ENCODE data around the gene NUMBL. TPM values are rescaled to one million over a fixed set of nuclear protein-coding genes. Genes with fewer than 3 reads are reported as not detected.

Gene NUMBL
- total and polyA plus RNA-seq, 9 of the 15 experiments (the other 6 are each of a cell fraction or from before 2014, with no cell fraction given): 0.39 to 38.6 (median 6.6) TPM

DNA sequence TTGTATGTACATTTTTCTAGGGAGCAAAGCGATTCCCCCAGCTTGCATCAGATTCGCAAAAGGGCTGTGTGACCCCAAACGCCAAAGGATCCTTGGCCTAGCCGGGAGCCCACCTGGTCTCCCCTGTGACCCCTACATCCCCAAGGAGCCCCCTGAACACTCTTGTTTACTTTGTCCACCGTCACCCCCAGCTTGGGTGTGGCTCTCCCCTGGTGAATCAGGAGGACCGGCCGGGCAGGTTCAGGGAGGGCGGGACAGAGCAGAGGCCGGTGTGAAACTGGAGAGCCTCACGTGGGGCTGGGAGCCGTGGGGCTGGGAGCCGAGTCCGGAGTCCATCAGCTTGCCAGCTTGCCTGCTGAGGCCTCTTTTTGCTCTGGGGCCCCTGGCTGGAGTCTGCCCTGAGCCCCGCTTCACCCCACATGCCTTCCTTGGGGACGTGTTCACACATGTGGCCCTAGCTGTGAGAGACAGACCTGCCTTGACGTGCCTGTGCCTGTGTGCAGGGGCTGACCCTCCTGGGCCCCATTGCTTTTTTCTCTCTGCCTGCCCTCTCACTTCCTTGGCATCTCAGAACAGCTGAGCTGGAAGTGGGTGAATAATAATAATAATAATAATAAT, 28.4 kb upstream of the NUMBL start:
- peaks cover 10% of the 10 kb centered on the region for H3K36me3 ChIP-seq (ENCODE audit: control insufficient read depth, insufficient read depth, low read length)
- no peak for FAIRE-seq
- H2AFZ ChIP-seq (ENCODE audit: low read depth, low read length): peak overlapping the region; percentile 64
- H3K27me3 ChIP-seq (ENCODE audit: control insufficient read depth in 2 of 2, insufficient read depth in 2 of 2, low read length in 2 of 2): no peaks in the 10 kb centered on the region
- intact Hi-C loops (cut with micrococcal nuclease): no loop called here
- no TSS peak for BruUV-seq (replicated peaks)
- peak; percentile 60 to 71 (median 64) for DNase-seq (ENCODE audit: extremely low read depth in 1 of 4, low spot score in 3 of 4)
- H3K27ac ChIP-seq (ENCODE audit: extremely low read depth, low read depth, low read length): peak overlapping the region; percentile 80
- H3K4me3 ChIP-seq: peak overlapping the region; percentile 62
- POLR2A ChIA-PET: interaction anchor here (0.6 to 1.3 kb wide), 7 partner anchors 11 to 253 kb away, joined by 3 to 5 read pairs (median 3); partner anchors contain the start of gene BLVRB
- CTCF ChIA-PET (ENCODE audit: low intra/inter-chr PET ratio): no interaction called here
- H3K9me1 ChIP-seq (ENCODE audit: control insufficient read depth, insufficient read depth, low read length): no peaks in the 10 kb centered on the region
- peaks cover 64% of the 10 kb centered on the region for H3K79me2 ChIP-seq (ENCODE audit: control insufficient read depth, insufficient read depth, low read length)
- peak overlapping the region; percentile 93 for H3K4me2 ChIP-seq (ENCODE audit: insufficient read depth, low read length)
- no peaks in the 10 kb centered on the region for H4K20me1 ChIP-seq (replicated peaks; ENCODE audit: control insufficient read depth, insufficient read depth, low read length)
- H3K9me3 ChIP-seq (replicated peaks; ENCODE audit: control insufficient read depth, insufficient read depth, low read depth, low read length): no peaks in the 10 kb centered on the region
- 0% methylated on average over 12 of the region's 16 CpGs for WGBS (ENCODE audit: insufficient coverage, low coverage, missing lambda C conversion rate)
- in situ Hi-C loops (cut with MboI): no loop called here
- H3K9ac ChIP-seq (ENCODE audit: insufficient read depth in 1 of 2, low read depth in 2 of 2, low read length in 2 of 2): peak overlapping the region; percentile 79 to 90
- peak; percentile 65 for ATAC-seq
- peaks cover 21 to 54% of the 10 kb centered on the region in 2 experiments for H3K4me1 ChIP-seq (replicated peaks in 1 of 2; ENCODE audit: control insufficient read depth in 2 of 2, insufficient read depth in 2 of 2, low read length in 2 of 2)
- TF ChIP-seq ZC3H4 (CRISPR knock-in tag; IDR thresholded peaks at IDR 0.05; ENCODE audit: borderline replicate concordance): no peak
- TF ChIP-seq RCOR1 (IDR thresholded peaks at IDR 0.05; ENCODE audit: borderline replicate concordance in 1 of 2, low read depth in 2 of 2, low read length in 2 of 2): 0 out of 4 replicates have a peak, but pooled peaks of 1 of the 2 experiments have one; percentile 26
- no peak for TF ChIP-seq BMI1 (IDR thresholded peaks at IDR 0.05; ENCODE audit: low read length)
- TF ChIP-seq, protein P1, sequence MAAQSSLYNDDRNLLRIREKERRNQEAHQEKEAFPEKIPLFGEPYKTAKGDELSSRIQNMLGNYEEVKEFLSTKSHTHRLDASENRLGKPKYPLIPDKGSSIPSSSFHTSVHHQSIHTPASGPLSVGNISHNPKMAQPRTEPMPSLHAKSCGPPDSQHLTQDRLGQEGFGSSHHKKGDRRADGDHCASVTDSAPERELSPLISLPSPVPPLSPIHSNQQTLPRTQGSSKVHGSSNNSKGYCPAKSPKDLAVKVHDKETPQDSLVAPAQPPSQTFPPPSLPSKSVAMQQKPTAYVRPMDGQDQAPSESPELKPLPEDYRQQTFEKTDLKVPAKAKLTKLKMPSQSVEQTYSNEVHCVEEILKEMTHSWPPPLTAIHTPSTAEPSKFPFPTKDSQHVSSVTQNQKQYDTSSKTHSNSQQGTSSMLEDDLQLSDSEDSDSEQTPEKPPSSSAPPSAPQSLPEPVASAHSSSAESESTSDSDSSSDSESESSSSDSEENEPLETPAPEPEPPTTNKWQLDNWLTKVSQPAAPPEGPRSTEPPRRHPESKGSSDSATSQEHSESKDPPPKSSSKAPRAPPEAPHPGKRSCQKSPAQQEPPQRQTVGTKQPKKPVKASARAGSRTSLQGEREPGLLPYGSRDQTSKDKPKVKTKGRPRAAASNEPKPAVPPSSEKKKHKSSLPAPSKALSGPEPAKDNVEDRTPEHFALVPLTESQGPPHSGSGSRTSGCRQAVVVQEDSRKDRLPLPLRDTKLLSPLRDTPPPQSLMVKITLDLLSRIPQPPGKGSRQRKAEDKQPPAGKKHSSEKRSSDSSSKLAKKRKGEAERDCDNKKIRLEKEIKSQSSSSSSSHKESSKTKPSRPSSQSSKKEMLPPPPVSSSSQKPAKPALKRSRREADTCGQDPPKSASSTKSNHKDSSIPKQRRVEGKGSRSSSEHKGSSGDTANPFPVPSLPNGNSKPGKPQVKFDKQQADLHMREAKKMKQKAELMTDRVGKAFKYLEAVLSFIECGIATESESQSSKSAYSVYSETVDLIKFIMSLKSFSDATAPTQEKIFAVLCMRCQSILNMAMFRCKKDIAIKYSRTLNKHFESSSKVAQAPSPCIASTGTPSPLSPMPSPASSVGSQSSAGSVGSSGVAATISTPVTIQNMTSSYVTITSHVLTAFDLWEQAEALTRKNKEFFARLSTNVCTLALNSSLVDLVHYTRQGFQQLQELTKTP (IDR thresholded peaks at IDR 0.05; ENCODE audit: low read depth in 1 of 2, partially characterized antibody in 2 of 2): no peak
- TF ChIP-seq, protein P2, sequence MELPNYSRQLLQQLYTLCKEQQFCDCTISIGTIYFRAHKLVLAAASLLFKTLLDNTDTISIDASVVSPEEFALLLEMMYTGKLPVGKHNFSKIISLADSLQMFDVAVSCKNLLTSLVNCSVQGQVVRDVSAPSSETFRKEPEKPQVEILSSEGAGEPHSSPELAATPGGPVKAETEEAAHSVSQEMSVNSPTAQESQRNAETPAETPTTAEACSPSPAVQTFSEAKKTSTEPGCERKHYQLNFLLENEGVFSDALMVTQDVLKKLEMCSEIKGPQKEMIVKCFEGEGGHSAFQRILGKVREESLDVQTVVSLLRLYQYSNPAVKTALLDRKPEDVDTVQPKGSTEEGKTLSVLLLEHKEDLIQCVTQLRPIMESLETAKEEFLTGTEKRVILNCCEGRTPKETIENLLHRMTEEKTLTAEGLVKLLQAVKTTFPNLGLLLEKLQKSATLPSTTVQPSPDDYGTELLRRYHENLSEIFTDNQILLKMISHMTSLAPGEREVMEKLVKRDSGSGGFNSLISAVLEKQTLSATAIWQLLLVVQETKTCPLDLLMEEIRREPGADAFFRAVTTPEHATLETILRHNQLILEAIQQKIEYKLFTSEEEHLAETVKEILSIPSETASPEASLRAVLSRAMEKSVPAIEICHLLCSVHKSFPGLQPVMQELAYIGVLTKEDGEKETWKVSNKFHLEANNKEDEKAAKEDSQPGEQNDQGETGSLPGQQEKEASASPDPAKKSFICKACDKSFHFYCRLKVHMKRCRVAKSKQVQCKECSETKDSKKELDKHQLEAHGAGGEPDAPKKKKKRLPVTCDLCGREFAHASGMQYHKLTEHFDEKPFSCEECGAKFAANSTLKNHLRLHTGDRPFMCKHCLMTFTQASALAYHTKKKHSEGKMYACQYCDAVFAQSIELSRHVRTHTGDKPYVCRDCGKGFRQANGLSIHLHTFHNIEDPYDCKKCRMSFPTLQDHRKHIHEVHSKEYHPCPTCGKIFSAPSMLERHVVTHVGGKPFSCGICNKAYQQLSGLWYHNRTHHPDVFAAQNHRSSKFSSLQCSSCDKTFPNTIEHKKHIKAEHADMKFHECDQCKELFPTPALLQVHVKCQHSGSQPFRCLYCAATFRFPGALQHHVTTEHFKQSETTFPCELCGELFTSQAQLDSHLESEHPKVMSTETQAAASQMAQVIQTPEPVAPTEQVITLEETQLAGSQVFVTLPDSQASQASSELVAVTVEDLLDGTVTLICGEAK (IDR thresholded peaks at IDR 0.05): no peak
- TF ChIP-seq, protein P2 (CRISPR knock-in tag; IDR thresholded peaks at IDR 0.05): no peak
- TF ChIP-seq MEF2A (IDR thresholded peaks at IDR 0.05; ENCODE audit: control insufficient read depth, low read depth, low read length): no peak
- TF ChIP-seq ZKSCAN8 (CRISPR knock-in tag; IDR thresholded peaks at IDR 0.05): no peak

All from K562 (cell line).